ENCODE results near the gene ATP2A2. TPM values are rescaled to one million over a fixed set of nuclear protein-coding genes. Genes with fewer than 3 reads are reported as not detected.
"Not testable (repeated sequence)": the region's sequence is repeated elsewhere in the genome, so short reads cannot be mapped to it uniquely, and the experiment has no call there.

Gene ATP2A2
- total RNA-seq, 1 donor from 2014 or later, result 93.5 TPM

- no peak overlapping the region for H3K4me3 ChIP-seq (ENCODE audit: low read depth, low read length)
- TF ChIP-seq CTCF (conservative IDR thresholded peaks at IDR 0.05; ENCODE audit: low read depth, low read length), result no peak
- DNase-seq (ENCODE audit: low read depth), result no peak
Measured at GRCh38 chr12:110372056-110372425, 91.0 kb downstream of the ATP2A2 start.

GRCh38 chr12:110373025-110373424, 92.0 kb downstream of the ATP2A2 start:
- no peak for DNase-seq (ENCODE audit: low read depth)
- no peak for TF ChIP-seq CTCF (conservative IDR thresholded peaks at IDR 0.05; ENCODE audit: low read depth, low read length)
- H3K4me3 ChIP-seq (ENCODE audit: low read depth, low read length), result no peak overlapping the region

GRCh38 chr12:110373425-110373824, 92.4 kb downstream of the ATP2A2 start:
- no peak for TF ChIP-seq CTCF (conservative IDR thresholded peaks at IDR 0.05; ENCODE audit: low read depth, low read length)
- DNase-seq (ENCODE audit: low read depth), result no peak
- no peak overlapping the region for H3K4me3 ChIP-seq (ENCODE audit: low read depth, low read length)

- DNase-seq (ENCODE audit: low read depth), result no peak
- TF ChIP-seq CTCF (conservative IDR thresholded peaks at IDR 0.05; ENCODE audit: low read depth, low read length), result no peak
- no peak overlapping the region for H3K4me3 ChIP-seq (ENCODE audit: low read depth, low read length)
Measured at GRCh38 chr12:110373962-110374611, 93.0 kb downstream of the ATP2A2 start.

- not testable (repeated sequence) for DNase-seq (ENCODE audit: low read depth); H3K4me3 ChIP-seq (ENCODE audit: low read depth, low read length)
Measured at GRCh38 chr12:110378131-110378790, 97.2 kb downstream of the ATP2A2 start.

GRCh38 chr12:110379197-110379596, 98.2 kb downstream of the ATP2A2 start:
- no peak for DNase-seq (ENCODE audit: low read depth)
- no peak for TF ChIP-seq CTCF (conservative IDR thresholded peaks at IDR 0.05; ENCODE audit: low read depth, low read length)
- H3K4me3 ChIP-seq (ENCODE audit: low read depth, low read length), result no peak overlapping the region

- no peak for TF ChIP-seq CTCF (conservative IDR thresholded peaks at IDR 0.05; ENCODE audit: low read depth, low read length)
- no peak for DNase-seq (ENCODE audit: low read depth)
- no peak overlapping the region for H3K4me3 ChIP-seq (ENCODE audit: low read depth, low read length)
Measured at GRCh38 chr12:110379631-110380030, 98.6 kb downstream of the ATP2A2 start.

Measured in epithelial cell of proximal tubule (primary cell).